Activated CD4-positive, alpha-beta T cell treated with anti-CD3 and anti-CD28 coated beads for 48 hours (primary cell): Measurements from ENCODE around the gene SLC35E2B.
"Not testable (repeated sequence)": the region's sequence is repeated elsewhere in the genome, so short reads cannot be mapped to it uniquely, and the experiment has no call there.

Source experiments
- DNase-seq: peaks from one replicate; pipeline ENCODE4 v3.0.0-alpha.2; 2020

The SLC35E2B gene

DNA sequence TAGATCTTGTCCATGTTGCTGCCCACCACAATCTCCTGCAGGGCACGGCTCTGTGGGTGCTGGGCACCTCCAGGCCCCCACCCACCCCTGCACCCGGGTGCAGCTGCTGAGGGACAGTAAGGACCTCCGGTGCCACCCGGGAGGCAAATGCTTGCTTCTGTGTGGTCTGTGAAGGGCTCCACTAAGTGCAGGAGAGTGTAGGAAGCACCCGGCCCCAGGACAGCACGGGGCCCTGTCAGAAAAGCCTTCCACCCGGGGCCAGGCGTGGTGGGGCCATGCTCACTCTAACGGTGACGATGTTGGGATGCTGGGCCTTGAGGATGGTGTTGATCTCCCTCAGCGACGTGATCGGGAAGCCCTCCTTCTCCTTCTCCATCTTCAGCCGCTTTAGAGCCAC, 55.1 kb downstream of the SLC35E2B start:
- not testable (repeated sequence) for DNase-seq

DNA sequence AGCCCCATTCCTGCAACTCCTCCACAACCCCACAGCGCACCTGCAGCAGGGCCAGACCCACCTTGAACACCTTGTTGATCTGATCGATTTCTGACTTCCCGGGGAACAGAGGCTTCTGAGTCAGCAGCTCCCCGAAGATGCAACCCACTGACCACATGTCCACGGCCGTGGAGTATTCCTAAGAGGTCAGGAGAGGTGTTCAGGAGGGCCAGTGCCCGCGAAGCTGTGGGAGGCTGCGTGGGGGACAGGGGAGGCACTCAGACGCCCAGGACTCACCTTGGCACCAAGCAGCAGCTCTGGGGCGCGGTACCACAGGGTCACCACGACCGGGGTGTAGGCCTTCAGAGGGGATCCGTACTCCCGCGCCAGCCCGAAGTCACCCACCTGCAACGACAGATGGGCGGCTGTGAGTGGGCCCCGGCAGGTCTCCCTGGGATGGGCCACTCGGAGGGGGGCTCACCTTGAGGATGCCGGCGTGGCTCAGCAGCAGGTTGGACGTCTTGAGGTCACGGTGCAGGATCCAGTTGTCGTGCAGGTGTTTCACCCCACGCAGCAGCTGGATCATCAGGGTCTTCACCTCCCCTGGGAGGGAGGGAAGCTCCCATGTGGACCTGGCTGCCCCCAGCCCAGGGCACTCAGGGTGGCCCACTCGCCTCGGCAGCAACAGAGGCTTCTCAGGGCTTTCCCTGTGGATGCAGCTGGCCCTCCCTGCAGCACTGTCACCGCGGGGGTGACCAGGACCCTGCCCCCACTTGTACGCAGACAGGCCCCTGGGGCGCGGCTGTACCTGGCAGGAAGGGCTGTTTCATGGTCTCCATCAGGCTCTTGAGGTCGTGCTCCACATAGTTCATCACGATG, 55.7 kb downstream of the SLC35E2B start:
- not testable (repeated sequence) for DNase-seq

DNA sequence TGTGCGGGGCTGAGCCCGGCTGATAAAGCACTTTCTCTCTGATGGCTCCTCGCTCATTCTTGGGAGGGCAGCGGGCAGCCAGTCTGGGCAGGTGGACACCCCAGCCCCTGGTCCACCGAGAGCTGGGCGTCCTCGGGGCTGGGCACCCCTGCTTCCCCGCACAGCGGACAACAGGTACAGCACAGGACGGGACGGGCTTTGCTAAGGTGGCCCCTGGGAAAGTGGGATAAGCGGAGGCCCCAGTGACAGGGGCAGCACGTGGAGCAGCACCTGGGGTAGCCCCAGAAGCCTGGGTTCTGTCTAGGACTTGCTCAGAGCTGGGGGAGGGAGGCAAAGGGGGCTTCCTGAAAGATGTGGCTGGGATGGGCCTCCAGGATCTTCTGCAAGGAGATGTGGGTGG, 58.0 kb downstream of the SLC35E2B start:
- DNase-seq = not testable (repeated sequence)

DNA sequence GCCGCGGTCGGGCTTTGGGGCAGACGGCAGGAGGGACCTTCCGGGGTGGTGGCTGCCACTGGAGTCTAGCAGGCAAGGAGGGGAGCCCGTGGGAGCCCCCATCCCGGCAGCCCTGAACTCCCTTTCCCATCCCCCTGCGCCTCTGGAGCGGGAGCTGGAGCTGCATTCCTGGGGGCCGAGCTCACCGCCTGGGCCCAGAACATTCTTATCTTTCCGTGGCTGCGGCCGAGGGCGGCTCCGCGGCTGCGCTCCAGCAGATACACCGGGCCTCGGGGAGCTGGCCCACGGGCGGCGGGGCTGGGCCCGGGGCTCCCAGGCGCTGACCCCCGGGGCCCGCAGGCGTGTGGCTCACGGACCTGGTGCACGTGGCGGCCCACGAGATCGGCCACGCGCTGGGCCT, 59.2 kb downstream of the SLC35E2B start:
- DNase-seq = not testable (repeated sequence)

DNA sequence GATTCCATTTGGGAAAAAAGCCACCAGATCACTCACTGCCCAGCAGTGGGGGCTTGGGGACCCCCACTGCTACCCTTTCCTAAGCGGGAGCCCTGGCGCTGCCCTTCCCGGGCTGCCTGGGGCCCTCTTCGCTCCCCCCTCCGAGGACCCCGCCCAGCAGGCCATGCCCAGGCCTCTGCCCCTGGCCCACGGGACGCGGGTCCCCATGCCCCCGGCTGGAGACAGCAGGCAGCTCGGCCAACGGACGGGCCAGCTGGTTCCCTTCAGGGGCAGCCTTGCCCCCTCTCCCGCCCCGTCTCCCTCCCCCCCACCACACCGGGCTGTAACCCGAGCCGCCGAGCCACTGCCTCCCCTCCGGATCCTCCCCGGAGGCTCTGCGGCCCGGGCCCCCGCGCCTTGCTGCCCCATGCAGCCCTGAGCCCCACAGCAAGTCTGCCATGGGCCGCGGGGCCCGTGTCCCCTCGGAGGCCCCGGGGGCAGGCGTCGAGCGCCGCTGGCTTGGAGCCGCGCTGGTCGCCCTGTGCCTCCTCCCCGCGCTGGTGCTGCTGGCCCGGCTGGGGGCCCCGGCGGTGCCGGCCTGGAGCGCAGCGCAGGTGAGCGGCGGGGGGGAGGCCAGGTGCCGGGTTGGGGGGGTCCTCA, 60.7 kb downstream of the SLC35E2B start, which contains the start of gene MMP23B:
Gene MMP23B (plus strand): TSS at position 392 of the 639 bp plus-strand sequence. CDS start 46 bp downstream, at position 438.
- DNase-seq = no peak

DNA sequence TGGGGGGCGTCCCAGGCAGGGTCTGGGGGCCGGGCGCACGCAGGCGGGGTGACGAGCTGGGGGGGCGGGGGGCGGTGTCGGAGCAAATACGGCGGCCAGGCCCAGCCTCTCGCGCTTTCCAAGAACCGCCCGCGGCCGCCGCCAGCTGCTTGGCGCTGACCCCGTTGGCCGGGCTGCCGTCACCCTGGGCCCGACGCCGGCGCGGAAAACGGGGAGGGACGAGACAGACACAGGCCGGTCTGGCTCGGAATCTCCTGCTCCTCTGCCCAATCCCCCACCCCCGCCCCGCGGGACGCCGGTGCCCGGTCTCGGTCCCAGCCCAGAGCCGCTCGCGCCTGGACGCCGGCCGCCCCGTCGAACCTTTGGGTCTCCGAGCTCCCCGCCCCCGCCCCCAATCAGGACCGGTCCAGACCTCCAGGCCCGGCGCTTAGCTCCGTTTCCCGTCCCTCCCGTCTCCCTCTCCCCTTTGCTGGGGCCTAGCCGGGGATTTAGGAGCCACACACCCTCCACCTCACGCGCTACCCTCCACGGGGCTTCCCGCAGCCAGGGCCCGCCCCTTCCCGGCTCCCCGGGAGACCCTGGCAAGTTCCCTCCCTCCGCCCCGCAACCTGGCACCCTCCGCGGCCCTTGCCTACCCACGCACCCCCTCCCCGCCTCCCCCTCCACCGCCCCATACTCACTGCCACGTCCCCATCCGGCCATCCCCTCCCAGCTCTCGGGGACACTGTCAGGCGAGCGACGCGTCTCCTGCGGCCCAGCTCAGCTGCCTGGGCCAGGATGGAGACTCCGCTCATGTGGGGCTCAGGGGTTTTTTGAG, 61.4 kb downstream of the SLC35E2B start:
- no peak for DNase-seq

DNA sequence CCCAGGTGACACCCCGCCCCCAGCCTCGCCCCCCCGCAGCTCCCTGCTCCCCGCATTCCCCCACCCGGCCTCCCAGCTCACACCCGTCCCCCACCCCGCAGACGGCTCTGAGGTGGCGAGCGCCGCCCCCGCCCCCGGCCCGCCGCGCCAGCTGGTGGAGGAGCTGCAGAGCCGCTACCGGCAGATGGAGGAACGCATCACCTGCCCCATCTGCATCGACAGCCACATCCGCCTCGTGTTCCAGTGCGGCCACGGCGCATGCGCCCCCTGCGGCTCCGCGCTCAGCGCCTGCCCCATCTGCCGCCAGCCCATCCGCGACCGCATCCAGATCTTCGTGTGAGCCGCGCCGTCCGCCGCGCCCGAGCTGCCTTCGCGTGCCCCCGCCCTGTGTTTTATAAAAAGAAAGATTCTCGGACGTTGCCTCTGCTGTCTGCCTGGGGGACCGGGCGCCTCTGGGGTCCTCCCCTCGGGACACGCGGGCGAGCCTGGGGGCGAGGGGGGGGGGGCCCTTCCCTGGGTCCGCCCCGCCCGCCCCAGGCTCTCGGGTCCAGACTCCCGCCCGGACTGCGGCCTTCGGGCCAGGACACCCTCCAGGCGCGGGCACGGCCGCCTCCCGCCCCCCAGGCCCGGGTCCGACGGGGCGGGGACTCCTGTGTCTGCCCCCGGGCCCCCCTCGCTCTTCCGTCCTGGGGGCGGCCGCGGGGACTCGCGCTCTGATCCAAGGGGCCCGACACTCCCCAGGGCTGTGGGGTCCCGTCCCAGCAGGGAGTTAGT, 62.2 kb downstream of the SLC35E2B start:
- DNase-seq = peak; percentile 94

DNA sequence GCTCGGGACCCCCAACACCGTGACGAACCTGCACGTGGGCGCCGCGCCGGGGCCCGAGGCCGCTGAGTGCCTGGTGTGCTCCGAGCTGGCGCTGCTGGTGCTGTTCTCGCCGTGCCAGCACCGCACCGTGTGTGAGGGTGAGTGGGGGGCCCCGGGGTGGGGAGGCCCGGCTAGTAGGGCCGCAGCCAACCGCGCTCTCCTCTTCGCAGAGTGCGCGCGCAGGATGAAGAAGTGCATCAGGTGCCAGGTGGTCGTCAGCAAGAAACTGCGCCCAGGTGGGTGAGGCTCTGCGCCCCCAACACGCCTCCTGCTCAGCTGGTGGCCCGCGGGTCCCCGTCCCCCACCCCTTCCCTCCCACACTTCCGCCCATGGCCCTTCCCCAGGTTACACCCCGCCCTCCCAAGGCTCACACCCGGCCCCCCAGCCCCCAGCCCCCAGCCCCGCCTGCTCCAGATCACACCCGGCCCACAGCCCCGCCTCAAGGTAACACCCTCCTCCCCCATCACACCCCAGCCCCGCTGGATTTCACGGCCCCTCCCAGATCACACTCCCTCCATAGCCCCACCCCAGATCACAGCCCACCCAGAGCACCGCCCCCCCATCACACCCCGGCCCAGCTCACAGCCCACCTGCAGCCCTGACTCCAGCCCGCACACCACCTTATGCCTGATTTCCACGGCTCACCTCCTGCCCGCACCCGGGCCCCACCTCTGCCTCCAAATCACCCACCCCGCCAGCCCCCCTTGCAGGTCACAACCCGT, 63.0 kb downstream of the SLC35E2B start:
- peak; percentile 65 for DNase-seq

DNA sequence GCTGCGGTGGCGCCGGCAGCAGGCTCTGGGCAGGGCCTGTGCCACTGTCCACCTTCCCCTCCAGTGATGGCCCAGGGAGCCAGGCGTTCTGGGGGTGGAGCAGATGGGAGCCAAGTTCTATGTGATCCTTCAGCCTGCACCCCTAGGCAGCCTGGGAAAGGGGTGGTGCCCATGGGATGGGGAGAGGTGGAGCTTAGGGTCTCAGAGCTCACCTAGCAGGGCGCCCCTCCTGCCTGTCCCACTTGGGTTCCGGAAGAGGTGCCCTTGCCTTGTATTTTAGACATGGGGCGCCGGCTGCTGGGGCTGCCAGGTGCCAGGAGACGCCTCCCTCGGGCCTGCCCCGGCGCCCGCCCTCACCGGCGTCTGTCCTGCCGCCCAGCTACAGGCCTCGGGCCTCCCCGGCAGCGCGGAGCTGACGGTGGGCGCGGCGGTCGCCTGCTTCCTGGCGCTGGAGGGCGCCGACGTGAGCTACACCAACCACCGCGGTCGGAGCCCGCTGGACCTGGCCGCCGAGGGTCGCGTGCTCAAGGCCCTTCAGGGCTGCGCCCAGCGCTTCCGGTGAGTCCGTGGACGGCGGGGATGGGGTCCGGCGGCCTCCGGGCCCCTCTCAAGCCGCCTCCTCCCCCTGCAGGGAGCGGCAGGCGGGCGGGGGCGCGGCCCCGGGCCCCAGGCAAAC, 63.7 kb downstream of the SLC35E2B start:
- DNase-seq = peak; percentile 72

DNA sequence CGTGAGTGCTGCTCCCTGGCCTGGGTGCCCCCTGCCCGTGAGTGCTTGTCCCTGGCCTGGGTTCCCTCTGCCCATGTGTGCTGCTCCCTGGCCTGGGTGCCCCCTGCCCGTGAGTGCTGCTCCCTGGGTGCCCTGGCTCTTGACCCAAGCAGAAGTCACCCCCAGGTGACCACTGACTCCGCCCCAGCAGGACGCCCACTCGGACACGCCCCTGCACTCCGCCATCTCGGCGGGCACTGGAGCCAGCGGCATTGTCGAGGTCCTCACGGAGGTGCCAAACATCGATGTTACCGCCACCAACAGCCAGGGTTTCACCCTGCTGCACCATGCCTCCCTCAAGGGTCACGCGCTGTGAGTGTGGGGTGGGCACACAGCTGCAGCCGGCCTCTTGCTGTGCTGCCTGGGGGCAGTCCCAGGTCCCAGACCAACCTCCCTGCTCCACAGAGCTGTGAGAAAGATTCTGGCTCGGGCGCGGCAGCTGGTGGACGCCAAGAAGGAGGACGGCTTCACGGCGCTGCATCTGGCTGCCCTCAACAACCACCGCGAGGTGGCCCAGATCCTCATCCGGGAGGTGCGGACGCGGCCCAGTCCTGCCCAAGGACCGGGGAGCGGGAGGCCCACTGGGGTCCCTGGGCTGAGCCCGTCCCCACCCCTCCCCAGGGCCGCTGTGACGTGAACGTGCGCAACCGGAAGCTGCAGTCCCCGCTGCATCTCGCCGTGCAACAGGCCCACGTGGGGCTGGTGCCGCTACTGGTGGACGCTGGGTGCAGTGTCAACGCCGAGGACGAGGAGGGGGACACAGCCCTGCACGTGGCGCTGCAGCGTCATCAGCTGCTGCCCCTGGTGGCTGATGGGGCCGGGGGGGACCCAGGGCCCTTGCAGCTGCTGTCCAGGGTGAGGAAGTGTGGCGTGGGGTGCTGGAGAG, 64.5 kb downstream of the SLC35E2B start:
- DNase-seq = no peak

DNA sequence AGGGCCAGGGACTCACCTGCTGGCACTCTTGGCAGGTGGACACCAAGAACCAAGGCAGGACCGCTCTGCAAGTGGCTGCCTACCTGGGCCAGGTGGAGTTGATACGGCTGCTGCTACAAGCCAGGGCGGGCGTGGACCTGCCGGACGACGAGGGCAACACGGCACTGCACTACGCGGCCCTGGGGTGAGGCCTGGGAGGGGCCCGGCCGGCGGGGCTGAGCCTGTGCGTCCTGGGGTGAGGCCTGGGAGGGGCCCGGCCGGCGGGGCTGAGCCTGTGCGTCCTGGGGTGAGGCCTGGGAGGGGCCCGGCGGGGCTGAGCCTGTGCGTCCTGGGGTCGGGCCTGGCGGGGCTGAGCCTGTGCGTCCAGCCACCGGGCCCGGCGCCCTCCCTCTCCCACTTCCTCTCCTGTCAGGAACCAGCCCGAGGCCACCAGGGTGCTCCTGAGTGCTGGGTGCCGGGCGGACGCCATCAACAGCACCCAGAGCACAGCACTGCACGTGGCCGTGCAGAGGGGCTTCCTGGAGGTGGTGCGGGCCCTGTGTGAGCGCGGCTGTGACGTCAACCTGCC, 65.2 kb downstream of the SLC35E2B start:
- DNase-seq = no peak

DNA sequence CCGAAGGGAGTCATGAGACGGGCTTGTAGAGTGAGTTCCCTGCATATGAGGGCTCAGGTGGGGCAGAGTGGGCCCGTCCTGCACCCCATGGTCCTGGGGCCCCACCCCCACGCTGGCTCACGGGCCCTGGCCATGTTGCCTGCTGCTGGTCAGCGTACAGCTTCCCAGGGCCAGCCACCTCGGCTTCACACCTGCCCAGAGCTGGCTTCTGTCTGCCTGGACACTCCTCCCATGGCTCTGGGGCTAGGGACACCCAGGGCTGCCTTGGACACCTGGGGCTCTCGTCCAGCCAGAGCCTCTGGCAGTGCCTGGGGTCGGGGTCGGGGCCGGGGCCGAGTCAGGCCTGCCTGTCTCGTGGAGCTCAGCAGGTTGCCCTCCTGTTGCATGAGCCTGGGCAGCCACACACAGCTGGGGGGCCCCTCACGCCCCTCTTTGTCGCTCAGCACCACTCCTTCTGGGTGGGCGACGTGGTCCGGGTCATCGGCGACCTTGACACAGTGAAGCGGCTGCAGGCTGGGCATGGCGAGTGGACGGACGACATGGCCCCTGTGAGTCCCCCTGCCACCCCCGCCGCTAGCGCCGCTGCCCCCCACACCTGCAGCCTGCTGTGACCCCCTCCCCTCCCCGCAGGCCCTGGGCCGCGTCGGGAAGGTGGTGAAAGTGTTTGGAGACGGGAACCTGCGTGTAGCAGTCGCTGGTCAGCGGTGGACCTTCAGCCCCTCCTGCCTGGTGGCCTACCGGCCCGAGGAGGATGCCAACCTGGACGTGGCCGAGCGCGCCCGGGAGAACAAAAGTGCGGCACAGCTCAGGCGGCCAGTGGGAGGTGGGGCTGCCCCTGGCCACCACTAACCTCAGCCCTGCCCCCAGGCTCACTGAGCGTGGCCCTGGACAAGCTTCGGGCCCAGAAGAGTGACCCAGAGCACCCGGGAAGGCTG, 66.1 kb downstream of the SLC35E2B start:
- no peak for DNase-seq

DNA sequence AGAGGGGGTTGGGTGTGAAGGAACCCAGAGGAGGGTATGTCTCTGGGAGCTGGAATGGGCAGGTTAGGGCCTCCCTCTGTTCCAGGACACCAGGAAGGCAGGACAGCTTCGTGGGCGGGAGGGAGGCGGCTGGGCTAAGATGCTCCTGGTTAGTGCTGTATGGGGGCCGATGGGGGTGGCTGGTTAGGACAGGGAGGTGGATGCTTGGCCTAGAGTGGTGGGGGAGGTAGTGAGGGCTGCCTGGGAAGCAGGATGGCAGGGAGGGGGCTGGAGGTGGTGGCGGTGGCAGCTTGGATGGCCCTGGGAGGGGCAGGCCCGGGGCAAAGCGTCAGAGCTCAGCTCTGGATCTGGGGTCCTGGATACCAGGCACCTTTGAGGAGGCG, 66.8 kb downstream of the SLC35E2B start:
- DNase-seq = no peak

DNA sequence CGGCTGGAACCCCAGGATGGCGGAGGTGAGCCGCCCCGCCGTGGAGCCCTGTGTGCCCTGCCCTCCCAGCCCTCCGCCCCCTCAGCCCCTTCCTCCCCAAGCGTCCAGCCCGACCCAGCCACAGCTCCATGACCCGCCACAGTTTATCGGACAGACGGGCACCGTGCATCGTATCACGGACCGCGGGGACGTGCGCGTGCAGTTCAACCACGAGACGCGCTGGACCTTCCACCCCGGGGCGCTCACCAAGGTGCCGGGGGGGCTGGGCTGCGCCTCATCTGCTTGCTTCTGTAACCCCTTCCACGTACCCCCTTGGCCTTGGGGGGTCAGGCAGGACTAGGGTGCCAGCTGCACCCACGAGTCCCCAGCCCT, 67.2 kb downstream of the SLC35E2B start:
- no peak for DNase-seq

DNA sequence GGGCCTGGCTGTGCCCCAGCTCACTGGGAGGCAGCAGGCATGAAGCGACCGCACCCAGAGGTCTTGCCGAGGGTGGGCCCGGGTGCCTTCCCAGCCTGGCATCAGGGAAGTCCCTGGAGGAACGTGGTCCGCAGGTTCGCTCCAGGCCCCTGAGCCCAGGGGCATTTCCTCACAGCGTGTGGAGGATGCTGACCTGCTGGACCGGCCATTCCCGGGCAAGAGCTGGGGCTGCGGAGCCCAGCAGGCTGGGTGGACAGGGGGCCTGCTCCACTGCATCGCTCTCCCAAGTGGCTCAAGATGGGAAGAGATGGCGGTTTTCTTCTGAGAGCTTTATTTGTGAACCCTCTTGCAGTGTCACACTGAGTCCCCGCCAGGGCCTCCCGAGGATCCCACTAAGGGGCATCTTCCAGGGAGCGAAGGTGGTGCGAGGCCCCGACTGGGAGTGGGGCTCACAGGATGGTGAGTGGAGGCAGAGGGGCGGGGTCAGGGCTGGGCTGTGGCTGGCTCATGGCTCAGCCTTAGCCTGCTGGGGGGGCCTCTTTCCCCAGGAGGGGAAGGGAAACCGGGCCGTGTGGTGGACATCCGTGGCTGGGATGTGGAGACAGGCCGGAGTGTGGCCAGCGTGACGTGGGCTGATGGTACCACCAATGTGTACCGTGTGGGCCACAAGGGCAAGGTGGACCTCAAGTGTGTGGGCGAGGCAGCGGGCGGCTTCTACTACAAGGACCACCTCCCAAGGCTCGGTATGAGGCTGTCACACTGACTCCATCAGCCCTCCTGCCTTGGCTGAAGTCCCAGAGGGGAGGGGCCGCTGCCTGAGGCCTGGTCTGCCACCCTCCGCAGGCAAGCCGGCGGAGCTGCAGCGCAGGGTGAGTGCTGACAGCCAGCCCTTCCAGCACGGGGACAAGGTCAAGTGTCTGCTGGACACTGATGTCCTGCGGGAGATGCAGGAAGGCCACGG, 67.9 kb downstream of the SLC35E2B start:
- DNase-seq = no peak

DNA sequence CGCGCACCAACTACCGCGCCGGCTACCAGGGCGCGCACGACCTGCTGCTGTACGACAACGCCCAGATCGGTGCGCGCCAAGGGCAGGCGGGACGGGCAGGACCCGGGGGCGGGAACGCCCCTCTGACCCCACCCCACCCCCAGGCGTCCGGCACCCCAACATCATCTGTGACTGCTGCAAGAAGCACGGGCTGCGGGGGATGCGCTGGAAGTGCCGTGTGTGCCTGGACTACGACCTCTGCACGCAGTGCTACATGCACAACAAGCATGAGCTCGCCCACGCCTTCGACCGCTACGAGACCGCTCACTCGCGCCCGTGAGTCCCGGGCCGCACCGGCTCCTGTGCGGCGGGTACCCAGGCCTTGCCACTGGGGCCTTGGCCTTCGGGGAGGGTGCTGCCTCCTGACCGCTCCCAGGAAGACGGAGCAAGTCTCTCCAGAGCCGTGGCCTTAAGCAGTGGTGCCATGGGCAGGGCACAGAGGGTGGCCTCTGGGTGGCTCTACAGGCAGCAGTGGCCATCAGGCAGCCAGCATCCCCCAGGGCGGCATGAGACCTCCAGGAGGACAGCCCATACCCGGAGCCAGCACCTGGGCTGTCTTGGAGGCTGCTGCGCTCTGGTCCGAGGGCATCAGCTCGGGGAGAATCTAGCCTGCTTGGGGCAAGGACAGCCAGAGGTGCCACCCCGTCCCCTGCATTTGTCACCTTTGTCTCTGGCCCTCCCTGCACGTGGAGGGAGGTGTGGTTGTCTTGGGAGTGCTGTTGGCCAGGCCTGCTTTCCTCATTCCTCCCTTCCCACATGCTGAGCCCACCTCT, 68.8 kb downstream of the SLC35E2B start:
- DNase-seq = no peak
